Keratinocyte (primary cell): ENCODE data around the gene DRGX. TPM values are rescaled to one million over a fixed set of nuclear protein-coding genes. Genes with fewer than 3 reads are reported as not detected.

ENCODE experiments used
- DNase-seq: peaks from one replicate; pipeline ENCODE4 v3.0.0-alpha.2; 2011; ENCODE audit warnings: low read depth, missing footprints, low spot score
- FAIRE-seq: peaks from 2 replicates; lab custom pipeline; 2011; peaks lifted over from hg19 to GRCh38; lab: Jason Lieb, UNC
- H2AFZ ChIP-seq: 2 replicates; pipeline ENCODE4 v1.6.0; 2012; ENCODE audit warnings: low read length, control low read depth, inconsistent platforms; ENCODE audit not compliant: control insufficient read depth
- H3K27ac ChIP-seq: 2 replicates; pipeline ENCODE4 v1.5.1; 2011; ENCODE audit warnings: low read length; ENCODE audit not compliant: control insufficient read depth, insufficient read depth
- H3K27me3 ChIP-seq: 3 replicates; pipeline ENCODE4 v1.6.0; 2011; ENCODE audit warnings: low read length; ENCODE audit not compliant: control insufficient read depth, insufficient read depth; ENCODE audit errors: extremely low read depth
- H3K36me3 ChIP-seq, 2 experiments: 2 replicates in 1 of 2; 3 replicates in 1 of 2; pipeline ENCODE4 v1.5.1; 2011; ENCODE audit warnings: low read length in 2 of 2, mild to moderate bottlenecking in 1 of 2; ENCODE audit not compliant: control insufficient read depth in 2 of 2, insufficient read depth in 2 of 2; ENCODE audit errors: extremely low read depth in 1 of 2
- H3K4me1 ChIP-seq: 3 replicates; pipeline ENCODE4 v1.5.1; 2011; ENCODE audit warnings: low read length; ENCODE audit not compliant: control insufficient read depth, insufficient read depth; ENCODE audit errors: extremely low read depth
- H3K4me2 ChIP-seq: 3 replicates; pipeline ENCODE4 v1.6.0; 2011; ENCODE audit warnings: low read depth, low read length; ENCODE audit not compliant: control insufficient read depth, insufficient read depth; ENCODE audit errors: extremely low read depth
- H3K4me3 ChIP-seq, 3 experiments: fragments of 200-600 bp in 1 of 3; sonication (generic) in 1 of 3; 2 replicates in 2 of 3; 3 replicates in 1 of 3; pipeline ENCODE4 v1.5.1; 2011 to 2016; ENCODE audit warnings: low read length in 3 of 3, mild to moderate bottlenecking in 3 of 3, control low read depth in 2 of 3, inconsistent platforms in 1 of 3, low read depth in 1 of 3, mixed read lengths in 1 of 3, mixed run types in 1 of 3, moderate library complexity in 1 of 3; ENCODE audit not compliant: control insufficient read depth in 2 of 3, insufficient read depth in 2 of 3; ENCODE audit errors: extremely low read depth in 1 of 3
- H3K79me2 ChIP-seq: 2 replicates; pipeline ENCODE4 v1.6.0; 2012; ENCODE audit warnings: low read length; ENCODE audit not compliant: control insufficient read depth, insufficient read depth
- H3K9ac ChIP-seq: 3 replicates; pipeline ENCODE4 v1.6.0; 2011; ENCODE audit warnings: low read length; ENCODE audit not compliant: control insufficient read depth, insufficient read depth; ENCODE audit errors: extremely low read depth
- H3K9me1 ChIP-seq: 3 replicates; pipeline ENCODE4 v1.6.0; 2011; ENCODE audit warnings: low read length; ENCODE audit not compliant: control insufficient read depth, insufficient read depth; ENCODE audit errors: extremely low read depth
- H3K9me3 ChIP-seq: 2 replicates; pipeline ENCODE4 v1.5.1; 2012; ENCODE audit warnings: low read depth, low read length; ENCODE audit not compliant: control insufficient read depth
- H4K20me1 ChIP-seq: 3 replicates; pipeline ENCODE4 v1.6.0; 2011; ENCODE audit warnings: low read length; ENCODE audit not compliant: control insufficient read depth, insufficient read depth; ENCODE audit errors: extremely low read depth
- EZH2 ChIP-seq: IDR thresholded peaks from one replicate; pipeline ENCODE4 v1.6.1; 2012; ENCODE audit warnings: inconsistent platforms, mild to moderate bottlenecking, low read length, moderate library complexity
- dilution Hi-C: fragments of 300-500 bp; cut with MboI; formaldehyde crosslinking; loops from one replicate; pipeline ENCODE4 v1.7.0; 2020; ENCODE audit warnings: low sequenced_read_pairs; ENCODE audit not compliant: extremely low pct_ligation_motif_present
- polyA plus RNA-seq, 5 experiments: library from polyadenylated mRNA; depleted of rRNA in 3 of 5; stranded (reverse) in 3 of 5; stranded (forward) in 1 of 5; unstranded in 1 of 5; fragments of >200 nt; gene quantifications; 1 replicate in 1 of 5; 2 replicates in 3 of 5; 3 replicates in 1 of 5; pipeline versions ENCODE4 v1.2.1 to v1.2.3, GENCODE V29; 2011 to 2012; ENCODE audit warnings: missing spikeins in 2 of 5, low read depth in 1 of 5, low replicate concordance in 1 of 5
- TF ChIP-seq, protein P1 (sequence below), 3 experiments: IDR thresholded peaks in 1 of 3; conservative IDR thresholded peaks in 1 of 3; optimal IDR thresholded peaks in 1 of 3; 2 replicates in 2 of 3; 3 replicates in 1 of 3; pipeline versions ENCODE3 to v1.5.1; 2011; ENCODE audit warnings: low read length in 3 of 3, mild to moderate bottlenecking in 3 of 3, moderate library complexity in 2 of 3, control low read depth in 1 of 3, inconsistent platforms in 1 of 3; ENCODE audit not compliant: insufficient read depth in 2 of 3; ENCODE audit errors: extremely low read depth in 1 of 3

Gene DRGX
- polyA plus RNA-seq, 1 donor (not counting 4 experiments of a cell fraction or from before 2014, with no cell fraction given), result not detected

DNA sequence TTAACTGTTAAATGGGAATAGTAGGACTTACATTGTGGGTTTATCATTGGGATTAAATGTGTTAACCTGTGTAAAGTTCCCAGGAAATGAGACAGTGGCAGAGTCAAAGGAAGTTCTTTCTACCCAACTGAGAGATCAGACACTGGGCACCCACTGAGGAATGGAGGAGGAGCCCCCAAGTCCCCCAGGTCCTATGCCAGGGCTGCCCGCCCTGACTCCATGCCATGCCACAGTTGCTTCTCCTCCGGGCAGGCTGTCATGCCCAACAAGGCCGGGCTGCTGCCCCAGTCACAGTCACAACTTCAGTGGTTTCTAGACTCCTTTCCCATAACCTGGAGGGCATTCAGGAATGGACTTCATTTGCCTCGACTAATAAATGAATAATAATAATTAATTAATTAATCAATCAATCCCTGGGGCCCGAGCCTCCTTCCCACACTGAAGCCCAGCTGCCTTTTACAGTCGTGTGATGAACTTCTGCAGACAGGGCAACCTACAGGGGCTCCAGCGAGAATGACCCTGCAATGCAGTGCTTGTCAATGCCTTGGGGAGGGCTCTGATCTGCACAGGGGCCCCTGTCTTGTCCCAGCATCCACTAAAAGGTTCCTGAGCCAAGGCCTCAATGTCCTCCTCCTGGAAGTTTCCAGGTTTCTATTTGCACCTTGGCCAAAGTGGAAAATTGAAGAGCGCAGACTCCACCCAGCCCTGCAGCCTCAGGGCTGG, 32.4 kb downstream of the DRGX start:
- no peak for FAIRE-seq
- Histone ChIP-seq H3K27me3 (no peaks in the 10 kb centered on the region), H3K9me1 (no peaks in the 10 kb centered on the region), H3K9ac (no peak overlapping the region), H3K9me3 (no peaks in the 10 kb centered on the region), H3K4me2 (no peak overlapping the region), H2AFZ (no peak overlapping the region), H3K79me2 (no peaks in the 10 kb centered on the region), H3K36me3 (no peaks in the 10 kb centered on the region), H4K20me1 (no peaks in the 10 kb centered on the region), H3K4me3 (no peak overlapping the region), H3K27ac (no peak overlapping the region), H3K4me1 (peaks cover 5% of the 10 kb centered on the region)
- no peak for TF ChIP-seq EZH2
- TF ChIP-seq, protein P1, sequence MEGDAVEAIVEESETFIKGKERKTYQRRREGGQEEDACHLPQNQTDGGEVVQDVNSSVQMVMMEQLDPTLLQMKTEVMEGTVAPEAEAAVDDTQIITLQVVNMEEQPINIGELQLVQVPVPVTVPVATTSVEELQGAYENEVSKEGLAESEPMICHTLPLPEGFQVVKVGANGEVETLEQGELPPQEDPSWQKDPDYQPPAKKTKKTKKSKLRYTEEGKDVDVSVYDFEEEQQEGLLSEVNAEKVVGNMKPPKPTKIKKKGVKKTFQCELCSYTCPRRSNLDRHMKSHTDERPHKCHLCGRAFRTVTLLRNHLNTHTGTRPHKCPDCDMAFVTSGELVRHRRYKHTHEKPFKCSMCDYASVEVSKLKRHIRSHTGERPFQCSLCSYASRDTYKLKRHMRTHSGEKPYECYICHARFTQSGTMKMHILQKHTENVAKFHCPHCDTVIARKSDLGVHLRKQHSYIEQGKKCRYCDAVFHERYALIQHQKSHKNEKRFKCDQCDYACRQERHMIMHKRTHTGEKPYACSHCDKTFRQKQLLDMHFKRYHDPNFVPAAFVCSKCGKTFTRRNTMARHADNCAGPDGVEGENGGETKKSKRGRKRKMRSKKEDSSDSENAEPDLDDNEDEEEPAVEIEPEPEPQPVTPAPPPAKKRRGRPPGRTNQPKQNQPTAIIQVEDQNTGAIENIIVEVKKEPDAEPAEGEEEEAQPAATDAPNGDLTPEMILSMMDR (optimal IDR thresholded peaks at IDR 0.05 in 1 of 3, IDR thresholded peaks at IDR 0.05 in 1 of 3, conservative IDR thresholded peaks at IDR 0.05 in 1 of 3; ENCODE audit: extremely low read depth in 1 of 3, insufficient read depth in 2 of 3, low read length in 3 of 3), result no peak
- dilution Hi-C loops, result no loop called here
- DNase-seq, result no peak

DNA sequence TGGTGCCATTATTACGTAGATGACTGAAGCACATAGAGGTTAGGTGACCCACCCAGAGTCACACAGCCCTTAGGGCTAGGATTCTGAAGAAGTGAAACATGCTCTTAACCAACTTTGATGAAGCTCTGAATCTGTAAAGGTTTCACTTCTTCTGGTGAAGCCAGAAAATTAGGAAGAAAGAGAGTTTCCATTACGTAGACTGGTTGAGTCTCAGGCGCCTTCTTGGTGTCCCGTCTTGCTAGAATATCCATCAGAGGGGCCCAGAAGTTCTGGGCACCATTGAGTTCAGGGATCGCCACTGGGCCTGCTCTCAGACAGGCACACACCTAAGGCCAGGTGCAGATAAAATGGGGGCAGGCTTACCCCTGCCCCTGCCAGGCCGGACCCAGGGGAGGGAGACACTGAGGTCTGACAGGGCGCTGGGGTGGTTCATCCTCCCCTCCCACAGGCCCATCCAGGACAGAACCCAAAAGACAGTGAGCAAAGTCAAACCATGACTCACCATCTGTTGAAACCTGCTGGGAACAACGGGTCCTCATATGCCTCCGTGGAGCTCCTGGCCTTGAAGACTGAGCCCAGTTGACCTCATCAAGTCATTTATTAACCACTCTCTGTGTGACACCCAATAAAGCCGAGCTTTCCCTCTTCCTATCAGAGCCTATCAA, 33.2 kb downstream of the DRGX start:
- H3K27ac ChIP-seq, result no peak overlapping the region
- peaks cover 5% of the 10 kb centered on the region for H3K4me1 ChIP-seq
- no peak overlapping the region for H2AFZ ChIP-seq
- no peak overlapping the region for H3K4me2 ChIP-seq
- no peak for FAIRE-seq
- no peaks in the 10 kb centered on the region for H3K79me2 ChIP-seq
- H3K9me3 ChIP-seq, result no peaks in the 10 kb centered on the region
- H3K4me3 ChIP-seq, result no peak overlapping the region
- no peaks in the 10 kb centered on the region for H3K9me1 ChIP-seq
- H3K9ac ChIP-seq, result no peak overlapping the region
- DNase-seq, result no peak
- dilution Hi-C loops, result no loop called here
- H3K36me3 ChIP-seq, result no peaks in the 10 kb centered on the region
- no peaks in the 10 kb centered on the region for H3K27me3 ChIP-seq
- TF ChIP-seq, protein P1 (optimal IDR thresholded peaks at IDR 0.05 in 1 of 3, IDR thresholded peaks at IDR 0.05 in 1 of 3, conservative IDR thresholded peaks at IDR 0.05 in 1 of 3; ENCODE audit: extremely low read depth in 1 of 3, insufficient read depth in 2 of 3, low read length in 3 of 3), result no peak
- no peak for TF ChIP-seq EZH2
- no peaks in the 10 kb centered on the region for H4K20me1 ChIP-seq
